Testis (tissue), 3 donors: ENCODE results near the gene COL4A2. TPM values are rescaled to one million over a fixed set of nuclear protein-coding genes. Genes with fewer than 3 reads are reported as not detected.

ENCODE experiments used
- DNase-seq: peaks from one replicate; pipeline ENCODE4 v3.0.0-alpha.2; 2019
- H3K27ac ChIP-seq, 2 donors: fragments of 200-600 bp; sonication (generic); one replicate each; pipeline ENCODE4 v1.5.1; 2019
- H3K27me3 ChIP-seq: fragments of 200-600 bp; sonication (generic); one replicate; pipeline ENCODE4 v1.5.1; 2019
- H3K36me3 ChIP-seq: fragments of 200-600 bp; sonication (generic); one replicate; pipeline ENCODE4 v1.5.1; 2017; ENCODE audit warnings: low read depth; ENCODE audit errors: missing control alignments
- H3K4me1 ChIP-seq: fragments of 200-600 bp; sonication (generic); one replicate; pipeline ENCODE4 v1.5.1; 2019
- H3K4me3 ChIP-seq, 2 donors: fragments of 200-600 bp; sonication (generic); one replicate each; pipeline ENCODE4 v1.5.1; 2017 to 2019
- H3K9me3 ChIP-seq: fragments of 200-600 bp; sonication (generic); one replicate; pipeline ENCODE4 v1.5.1; 2017
- CTCF ChIP-seq, 3 experiments: fragments of 450-650 bp in 2 of 3; fragments of 200-600 bp in 1 of 3; sonication (generic) in 1 of 3; IDR thresholded peaks; one replicate each; pipeline ENCODE4 v1.5.1; 2016 to 2019; ENCODE audit warnings: antibody characterized with exemption in 3 of 3, mild to moderate bottlenecking in 2 of 3, moderate library complexity in 1 of 3
- POLR2A ChIP-seq: fragments of 450-650 bp; IDR thresholded peaks from one replicate; pipeline ENCODE4 v1.6.1; 2017; ENCODE audit warnings: antibody characterized with exemption, mild to moderate bottlenecking, moderate library complexity
- WGBS, 2 donors: methylation state at CpG; one replicate each; pipeline ENCODE4 v1.1.5; 2018; 5-methylcytosine and 5-hydroxymethylcytosine counted together
- intact Hi-C: fragments of 100-400 bp; cut with DNase I; formaldehyde crosslinking; loops from one replicate; pipeline ENCODE4 v1.15.1; 2023; ENCODE audit warnings: low total_unique reads
- polyA plus RNA-seq: library from polyadenylated mRNA; stranded (reverse); fragments of 350-450 nt; fragmentation: Illumina TruSeq; extraction: RNeasy Lipid Tissue Mini Kit (QIAGEN cat#74804); gene quantifications from one replicate; pipeline ENCODE4 v1.2.3, GENCODE V29; 2014; ENCODE audit warnings: low read depth, low replicate concordance; ENCODE audit not compliant: insufficient read depth
- total RNA-seq, 2 donors: library from RNA; depleted of rRNA; stranded (reverse); fragments of >200 nt; gene quantifications; one replicate each; pipeline ENCODE4 v1.2.3, GENCODE V29; 2016

Gene COL4A2
- total and polyA plus RNA-seq, 3 donors from 2014 or later, result 69.1 to 89.9 (median 81.0) TPM

GRCh38 chr13:110522721-110523120 lies 215.6 kb downstream of the COL4A2 start:
- Histone ChIP-seq H3K27ac (no peak overlapping the region), H3K27me3 (no peaks in the 10 kb centered on the region), H3K36me3 (no peaks in the 10 kb centered on the region), H3K4me3 (no peak overlapping the region), H3K4me1 (peaks cover 46% of the 10 kb centered on the region), H3K9me3 (no peaks in the 10 kb centered on the region)
- intact Hi-C loops, result no loop called here
- no peak for DNase-seq
- 95 to 98% methylated on average over 5 of the region's 5 CpGs for WGBS, 2 donors
- TF ChIP-seq POLR2A (no peak), CTCF (IDR thresholded peaks at IDR 0.05) (no peak)

- H3K27ac ChIP-seq, result no peak overlapping the region
Measured at GRCh38 chr13:110523180-110523579, 216.1 kb downstream of the COL4A2 start.

GRCh38 chr13:110523838-110524540 lies 216.9 kb downstream of the COL4A2 start:
- no peaks in the 10 kb centered on the region for H3K9me3 ChIP-seq
- TF ChIP-seq CTCF (IDR thresholded peaks at IDR 0.05) (no peak), POLR2A (no peak)
- H3K27ac ChIP-seq, result peak overlapping the region; percentile 11 to 39
- intact Hi-C loops, result no loop called here
- H3K4me3 ChIP-seq, result no peak overlapping the region
- H3K36me3 ChIP-seq, result no peaks in the 10 kb centered on the region
- H3K4me1 ChIP-seq, result peaks cover 48% of the 10 kb centered on the region
- 79 to 86% methylated on average over 8 to 17 of the region's 17 CpGs for whole genome bisulfite sequencing, 2 donors
- H3K27me3 ChIP-seq, result no peaks in the 10 kb centered on the region
- DNase-seq, result no peak

More at GRCh38 chr13:110523180-110523579, 216.1 kb downstream of the COL4A2 start:
- no peak overlapping the region for H3K4me3 ChIP-seq
- no peaks in the 10 kb centered on the region for H3K36me3 ChIP-seq
- intact Hi-C loops, result no loop called here
- no peaks in the 10 kb centered on the region for H3K9me3 ChIP-seq
- H3K27me3 ChIP-seq, result no peaks in the 10 kb centered on the region
- no peak for DNase-seq
- peaks cover 46% of the 10 kb centered on the region for H3K4me1 ChIP-seq
- 74 to 75% methylated on average over 9 of the region's 9 CpGs for WGBS, 2 donors
- TF ChIP-seq CTCF (IDR thresholded peaks at IDR 0.05) (no peak), POLR2A (no peak)

GRCh38 chr13:110524541-110525257 lies 217.6 kb downstream of the COL4A2 start:
- Histone ChIP-seq H3K36me3 (no peaks in the 10 kb centered on the region), H3K4me3 (no peak overlapping the region), H3K9me3 (no peaks in the 10 kb centered on the region), H3K4me1 (peaks cover 53% of the 10 kb centered on the region), H3K27me3 (no peaks in the 10 kb centered on the region), H3K27ac (peak overlapping the region in 1 of 2 donors; percentile 11)
- intact Hi-C loops, result no loop called here
- peak; percentile 79 for DNase-seq
- TF ChIP-seq CTCF (IDR thresholded peaks at IDR 0.05) (no peak), POLR2A (no peak)
- WGBS, 2 donors, result 66 to 77% methylated on average over 21 of the region's 21 CpGs
